ENCODE results near the gene NME1.
A peak's percentile ranks its signal among the peaks of the same experiment; 100 is the strongest.
"Not testable (repeated sequence)": the region's sequence is repeated elsewhere in the genome, so short reads cannot be mapped to it uniquely, and the experiment has no call there.

Gene NME1

DNA sequence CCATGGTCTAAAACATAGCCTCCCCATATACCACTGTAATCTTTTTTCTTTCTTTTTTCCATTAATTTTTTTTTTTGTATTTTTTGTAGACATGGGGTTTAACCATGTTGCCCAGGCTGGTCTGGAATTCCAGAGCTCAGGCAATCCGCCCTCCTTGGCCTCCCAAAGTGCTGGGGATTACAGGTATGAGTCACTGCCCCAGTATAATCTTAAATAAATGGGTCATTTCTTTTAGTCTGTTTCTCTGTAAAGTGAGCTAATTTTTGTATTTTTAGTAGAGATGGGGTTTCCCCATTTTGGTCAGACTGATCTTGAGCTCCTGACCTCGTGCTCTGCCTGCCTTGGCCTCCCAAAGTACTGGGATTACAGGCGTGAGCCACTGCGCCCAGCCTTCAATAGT lies 5.7 kb upstream of the NME1 start:
- DNase-seq, result no peak

DNA sequence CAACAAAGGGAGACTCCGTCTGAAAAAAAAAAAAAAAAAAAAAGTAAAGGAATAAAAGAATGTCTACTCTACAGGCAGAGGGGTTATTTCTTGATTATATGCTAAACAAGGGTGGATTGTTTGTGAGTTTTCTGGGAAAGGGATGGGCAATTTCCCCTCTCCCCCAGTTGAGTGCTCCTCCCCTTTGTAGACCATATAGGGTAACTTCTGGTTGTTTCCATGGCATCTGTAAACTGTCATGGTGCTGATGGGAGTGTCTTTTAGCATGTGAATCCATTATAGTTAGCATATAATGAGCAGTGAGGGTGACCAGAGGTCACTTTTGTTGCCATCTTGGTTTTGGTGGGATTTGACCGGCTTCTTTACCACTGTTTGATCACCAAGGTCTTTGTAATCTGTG lies 4.2 kb upstream of the NME1 start:
- no peak for DNase-seq

GRCh38 chr17:51150932-51151331 lies 2.4 kb upstream of the NME1 start:
- DNase-seq, result no peak

GRCh38 chr17:51152766-51153209 lies 571 bp upstream of the NME1 start:
- no peak for DNase-seq

DNA sequence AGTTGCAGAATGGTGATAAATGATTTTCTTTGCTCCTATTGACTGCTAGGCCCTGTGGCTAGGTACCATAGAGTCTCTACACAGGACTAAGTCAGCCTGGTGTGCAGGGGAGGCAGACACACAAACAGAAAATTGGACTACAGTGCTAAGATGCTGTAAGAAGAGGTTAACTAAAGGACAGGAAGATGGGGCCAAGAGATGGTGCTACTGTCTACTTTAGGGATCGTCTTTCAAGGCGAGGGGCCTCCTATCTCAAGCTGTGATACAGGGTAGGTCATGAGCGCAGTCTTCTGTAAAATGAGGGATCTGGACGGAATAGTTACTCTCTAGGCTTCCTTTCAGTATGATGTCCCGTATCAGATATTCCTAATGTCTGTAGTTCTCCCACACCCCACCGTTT lies 817 bp downstream of the NME1 start:
- no peak for DNase-seq

GRCh38 chr17:51155416-51155815 lies 2.1 kb downstream of the NME1 start:
- no peak for DNase-seq

DNA sequence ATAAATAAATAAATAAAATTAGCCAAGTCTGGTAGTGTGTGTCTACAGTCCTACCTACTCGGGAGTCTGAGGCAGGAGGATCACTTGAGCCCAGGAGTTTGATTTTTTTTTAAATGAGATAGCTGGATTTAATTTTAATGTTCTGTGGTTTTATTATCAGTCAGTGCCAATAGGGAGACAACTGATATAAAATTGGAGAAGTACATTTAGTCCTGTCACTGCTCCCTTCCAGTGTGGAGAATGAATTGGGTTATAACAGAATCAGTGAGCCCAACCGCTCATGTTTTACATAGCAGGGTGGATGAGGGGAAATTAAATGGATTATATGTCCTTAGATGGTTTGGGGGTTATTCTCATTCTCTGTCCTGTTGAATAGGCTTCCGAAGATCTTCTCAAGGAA lies 6.2 kb downstream of the NME1 start:
- no peak for DNase-seq

GRCh38 chr17:51161541-51161940 lies 8.2 kb downstream of the NME1 start:
- DNase-seq, result no peak

DNA sequence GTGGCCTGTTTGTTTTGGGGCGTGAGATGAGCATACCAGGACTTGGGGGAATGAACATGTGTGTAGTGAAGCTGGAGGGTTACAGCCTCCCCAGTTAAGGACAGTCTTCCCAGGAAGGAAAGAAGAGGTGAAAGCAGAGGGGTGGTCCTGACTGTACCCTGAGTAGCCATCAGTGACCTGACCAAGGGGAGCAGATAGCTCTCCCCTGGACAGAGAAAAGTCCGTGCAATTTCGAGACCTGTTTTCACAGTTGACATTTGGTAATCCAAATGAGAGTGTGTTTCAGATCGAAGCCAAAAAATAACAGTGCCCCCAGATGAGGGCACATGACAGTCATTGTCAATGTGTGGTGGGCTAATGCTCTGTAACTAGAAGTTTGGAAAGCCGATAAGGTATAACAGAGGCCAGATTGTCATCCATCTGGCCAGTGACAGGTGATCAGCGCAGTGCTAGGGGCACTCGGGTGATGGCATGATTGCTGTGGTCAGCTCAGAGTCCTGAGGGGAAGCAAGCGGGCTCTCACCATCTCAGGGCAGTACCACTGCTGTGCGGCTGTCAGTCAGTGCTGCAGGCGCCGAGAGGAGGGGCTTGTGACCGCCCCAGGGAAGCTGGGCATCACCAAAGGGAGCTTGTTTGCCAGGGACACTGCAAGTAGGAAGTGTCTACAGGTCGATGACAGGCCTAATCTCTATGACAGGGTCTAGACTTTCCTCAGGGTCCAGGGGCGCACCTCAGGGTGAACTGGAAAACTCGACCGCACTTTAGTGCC lies 11.7 kb downstream of the NME1 start:
- no peak for DNase-seq

DNA sequence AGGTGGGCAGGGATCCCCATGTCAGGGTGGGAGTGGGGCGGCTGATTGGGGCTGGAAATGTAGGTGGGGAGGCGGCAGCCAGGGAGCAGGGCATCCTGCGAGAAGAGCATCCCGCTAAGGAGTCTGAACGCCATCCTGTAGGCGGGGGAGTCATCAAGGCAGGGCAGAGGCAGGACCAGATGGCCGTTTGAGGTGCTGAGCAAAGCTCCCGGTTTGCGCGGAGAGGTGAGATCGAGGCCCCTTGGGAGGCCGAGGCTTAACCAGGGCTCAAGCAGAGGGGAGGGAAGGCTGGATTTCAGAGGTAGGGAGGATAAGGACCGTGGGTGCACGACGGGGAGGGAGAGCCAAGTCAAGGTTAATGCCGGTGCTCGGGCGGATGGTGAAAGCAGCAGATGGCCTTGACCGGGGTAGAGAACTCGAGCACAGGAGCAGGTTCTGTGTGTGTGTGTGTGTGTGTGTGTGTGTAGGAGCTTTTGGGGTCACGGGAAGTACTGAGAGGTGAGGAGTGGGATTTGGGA lies 12.4 kb downstream of the NME1 start:
- DNase-seq, result no peak

DNA sequence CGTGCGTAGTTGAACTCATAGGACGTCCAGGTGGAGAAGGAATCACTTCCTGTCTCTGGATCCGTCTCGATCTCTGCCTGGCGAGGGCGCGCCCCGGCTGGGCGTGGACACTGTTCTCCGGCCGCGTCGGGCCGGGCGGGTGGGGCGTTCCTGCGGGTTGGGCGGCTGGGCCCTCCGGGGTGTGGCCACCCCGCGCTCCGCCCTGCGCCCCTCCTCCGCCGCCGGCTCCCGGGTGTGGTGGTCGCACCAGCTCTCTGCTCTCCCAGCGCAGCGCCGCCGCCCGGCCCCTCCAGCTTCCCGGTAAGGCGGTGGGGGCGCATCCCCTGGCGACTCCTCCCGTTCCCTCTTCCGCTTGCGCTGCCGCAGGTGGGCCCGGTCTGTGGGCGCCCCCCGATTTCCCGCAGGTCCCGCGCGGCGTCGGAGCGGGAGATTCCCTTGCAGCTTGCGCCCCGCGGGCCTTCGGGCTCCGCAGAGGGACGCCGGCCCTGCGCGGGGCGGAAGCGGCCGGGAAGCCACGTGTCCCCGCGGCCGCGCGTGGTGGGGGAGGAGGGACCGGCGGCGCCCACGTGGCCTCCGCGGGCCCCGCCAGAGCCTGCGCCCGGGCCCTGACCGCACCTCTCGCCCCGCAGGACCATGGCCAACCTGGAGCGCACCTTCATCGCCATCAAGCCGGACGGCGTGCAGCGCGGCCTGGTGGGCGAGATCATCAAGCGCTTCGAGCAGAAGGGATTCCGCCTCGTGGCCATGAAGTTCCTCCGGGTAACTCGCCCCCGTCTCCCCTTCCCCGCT lies 13.0 kb downstream of the NME1 start, which contains the start of gene NME2:
Gene NME2 (plus strand): TSS at position 214 of the 789 bp plus-strand sequence. CDS start 420 bp downstream, at position 634.
- DNase-seq, result peak; percentile 48

- no peak for DNase-seq
Observed at GRCh38 chr17:51166987-51167931, 13.9 kb downstream of the NME1 start.

GRCh38 chr17:51169340-51169739 lies 16.0 kb downstream of the NME1 start:
- DNase-seq, result no peak

DNA sequence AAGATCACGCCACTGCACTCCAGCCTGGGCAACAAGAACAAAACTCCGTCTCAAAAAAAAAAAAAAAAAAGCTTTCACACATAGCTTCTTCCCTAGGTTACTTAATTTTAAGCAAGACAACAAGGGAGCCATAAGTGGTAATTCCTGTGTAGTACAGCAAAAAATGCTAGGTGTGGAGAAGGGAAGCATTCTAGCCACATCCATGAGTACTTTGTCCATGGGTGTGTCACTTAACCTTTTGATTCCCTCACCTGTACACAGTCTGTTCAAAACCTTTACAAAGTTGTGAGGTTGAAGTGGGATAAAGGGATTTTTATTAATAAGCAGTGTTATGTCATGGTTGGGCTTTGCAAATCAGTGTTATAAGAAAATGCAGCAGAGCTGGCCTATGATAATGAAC lies 17.4 kb downstream of the NME1 start:
- DNase-seq, result no peak

GRCh38 chr17:51172030-51172429 lies 18.7 kb downstream of the NME1 start:
- DNase-seq, result not testable (repeated sequence)

- no peak for DNase-seq
Observed at GRCh38 chr17:51180486-51180885, 27.1 kb downstream of the NME1 start.

DNA sequence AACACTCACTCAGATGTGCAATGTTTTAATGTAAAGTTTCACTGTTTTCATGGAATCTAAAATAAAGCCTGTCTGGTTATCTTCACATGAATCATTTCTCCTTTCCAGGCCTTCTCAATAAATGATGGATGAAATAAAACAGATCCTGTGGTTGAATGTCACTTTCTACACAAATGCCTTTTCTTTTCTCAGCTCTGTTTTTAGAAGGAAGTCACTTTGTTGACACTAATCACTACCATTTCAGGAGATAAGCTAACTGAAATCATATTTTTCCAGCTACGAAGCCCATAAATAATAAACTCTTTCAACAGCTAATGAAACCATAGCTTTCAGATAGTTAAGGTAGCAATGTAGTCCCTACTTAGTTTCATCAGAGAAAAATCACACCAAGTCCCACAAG lies 30.8 kb downstream of the NME1 start:
- DNase-seq, result no peak

DNA sequence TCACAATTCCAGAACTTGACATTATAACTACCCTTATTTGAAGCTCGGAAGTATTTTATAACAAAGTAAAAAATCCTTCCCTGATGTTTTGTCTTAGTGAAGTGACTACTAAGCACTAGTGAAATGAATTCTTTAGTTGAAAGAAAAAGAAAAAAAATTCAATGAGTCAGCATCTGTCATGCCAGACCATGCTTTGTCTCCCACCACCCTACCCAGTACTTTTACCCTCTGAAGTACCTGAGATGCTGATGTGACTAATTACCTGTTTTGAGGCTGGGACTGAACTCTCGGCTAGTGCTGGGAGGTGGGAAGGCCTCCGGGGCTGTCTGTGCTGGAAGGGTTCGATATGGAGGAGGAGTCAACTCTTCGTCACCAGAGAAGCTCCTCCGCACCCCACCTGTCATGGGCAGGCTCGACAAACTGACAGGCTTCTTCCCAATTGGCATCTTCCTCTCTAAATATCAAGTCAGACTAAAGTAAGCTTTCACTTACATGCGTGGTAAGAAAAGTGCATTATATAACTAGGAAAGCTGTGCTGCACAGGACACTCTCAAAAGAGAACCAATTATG lies 32.5 kb downstream of the NME1 start:
- no peak for DNase-seq

DNA sequence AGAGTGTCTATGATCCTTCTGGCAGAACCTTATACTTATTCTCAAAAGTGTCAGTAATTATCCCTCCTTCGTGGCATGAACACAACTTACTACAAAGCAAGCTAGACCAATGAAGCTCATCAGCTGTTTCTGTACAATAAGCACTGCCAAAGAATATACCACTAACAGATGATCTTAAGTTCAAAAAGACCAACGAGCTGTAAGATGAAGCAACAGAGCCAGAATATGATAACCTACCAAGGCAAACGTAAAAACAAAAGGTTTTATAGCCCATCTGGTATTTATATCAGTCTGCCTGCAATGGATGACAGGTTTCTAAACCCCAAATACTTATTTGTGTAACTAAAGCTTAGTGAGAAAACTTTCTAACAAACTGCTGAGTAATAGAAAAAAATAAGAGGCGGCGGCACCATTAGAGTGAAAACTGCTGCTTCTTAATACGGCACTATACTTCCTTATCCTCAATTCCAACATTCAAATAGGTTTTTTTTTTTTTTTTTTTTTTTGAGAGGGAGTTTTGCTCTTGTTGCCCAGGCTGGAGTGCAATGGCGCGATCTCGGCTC lies 35.0 kb downstream of the NME1 start:
- DNase-seq, result no peak

- no peak for DNase-seq
Observed at GRCh38 chr17:51189162-51189561, 35.8 kb downstream of the NME1 start.

GRCh38 chr17:51189628-51190027 lies 36.3 kb downstream of the NME1 start:
- DNase-seq, result no peak

DNA sequence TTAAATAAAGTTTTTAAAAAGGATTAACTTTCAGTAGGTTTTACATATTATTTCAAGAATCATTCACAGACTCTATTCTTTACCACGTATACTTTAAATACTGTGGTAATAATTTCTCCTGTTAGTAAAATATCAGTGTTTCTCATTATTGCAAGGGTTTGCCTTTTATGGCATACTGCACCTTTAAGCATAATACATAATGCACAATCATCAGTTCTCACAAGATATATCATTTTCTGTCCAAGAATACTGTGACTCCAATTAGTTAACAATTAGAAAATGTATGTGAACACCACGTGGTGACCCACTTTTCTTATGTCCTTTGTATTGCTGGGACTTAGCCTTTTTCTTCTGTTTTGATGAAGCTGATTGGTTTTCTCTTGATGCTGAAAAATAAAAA lies 38.5 kb downstream of the NME1 start:
- DNase-seq, result no peak

Measured in NCI-H2029 (cell line).